Neural cell (in vitro differentiated cells): ENCODE data around the gene TIGD3. TPM values are rescaled to one million over a fixed set of nuclear protein-coding genes. Genes with fewer than 3 reads are reported as not detected.

Experiments used
- H2AFZ ChIP-seq: fragments of 200-600, 300-800 bp; sonication (generic), shearing (Covaris generic); 2 replicates; pipeline ENCODE4 v1.6.0; 2014; ENCODE audit warnings: low read depth, mild to moderate bottlenecking, antibody characterized with exemption, low read length, moderate library complexity
- H3F3A ChIP-seq: fragments of 200-600 bp; shearing (Covaris generic); 2 replicates; pipeline ENCODE4 v1.6.1; 2016; ENCODE audit warnings: mild to moderate bottlenecking, moderate library complexity, mixed read lengths, antibody characterized with exemption, low read length; ENCODE audit not compliant: insufficient read depth, poor library complexity, severe bottlenecking
- H3K27ac ChIP-seq: fragments of 200-600, 300-800 bp; sonication (generic), shearing (Covaris generic); 2 replicates; pipeline ENCODE4 v1.5.1; 2014; ENCODE audit warnings: mild to moderate bottlenecking, low read length, moderate library complexity
- H3K27me3 ChIP-seq: fragments of 300-800, 200-600 bp; sonication (generic), shearing (Covaris generic); 2 replicates; pipeline ENCODE4 v1.6.0; 2014; ENCODE audit warnings: mild to moderate bottlenecking, low read depth, low read length, moderate library complexity; ENCODE audit not compliant: insufficient read depth
- H3K36me3 ChIP-seq: fragments of 300-800, 200-600 bp; sonication (generic), shearing (Covaris generic); 2 replicates; pipeline ENCODE4 v1.5.1; 2014; ENCODE audit warnings: mild to moderate bottlenecking, antibody characterized with exemption, low read length, moderate library complexity; ENCODE audit not compliant: insufficient read depth
- H3K4me2 ChIP-seq: fragments of 300-800, 200-600 bp; sonication (generic), shearing (Covaris generic); 2 replicates; pipeline ENCODE4 v1.6.0; 2014; ENCODE audit warnings: mild to moderate bottlenecking, low read length
- H3K4me3 ChIP-seq: fragments of 300-800, 200-600 bp; sonication (generic), shearing (Covaris generic); 2 replicates; pipeline ENCODE4 v1.5.1; 2014; ENCODE audit warnings: mild to moderate bottlenecking, low read length, moderate library complexity
- H3K79me2 ChIP-seq: fragments of 200-600 bp; shearing (Covaris generic); replicated peaks from 2 replicates; pipeline ENCODE4 v1.6.0; 2014; ENCODE audit warnings: mild to moderate bottlenecking, low read length, moderate library complexity; ENCODE audit not compliant: insufficient read depth
- H3K9ac ChIP-seq: fragments of 300-800, 200-600 bp; sonication (generic), shearing (Covaris generic); 2 replicates; pipeline ENCODE4 v1.6.1; 2016; ENCODE audit warnings: mild to moderate bottlenecking, low read length, mixed read lengths
- H3K9me2 ChIP-seq: fragments of 200-600 bp; shearing (Covaris generic); 2 replicates; pipeline ENCODE4 v1.6.1; 2016; ENCODE audit warnings: mild to moderate bottlenecking, low read length, mixed read lengths; ENCODE audit not compliant: insufficient read depth
- H3K9me3 ChIP-seq: fragments of 200-600, 300-800 bp; sonication (generic), shearing (Covaris generic); 2 replicates; pipeline ENCODE4 v1.6.1; 2016; ENCODE audit warnings: mild to moderate bottlenecking, mixed run types, low read length, moderate library complexity, mixed read lengths
- H4K20me1 ChIP-seq: fragments of 200-600 bp; shearing (Covaris generic); 2 replicates; pipeline ENCODE4 v1.6.1; 2016; ENCODE audit warnings: mild to moderate bottlenecking, mixed run types; ENCODE audit not compliant: insufficient read depth
- EP300 ChIP-seq: fragments of 450-650 bp; conservative IDR thresholded peaks from 2 replicates; pipeline ENCODE4 v1.6.1; 2014; ENCODE audit warnings: antibody characterized with exemption, mild to moderate bottlenecking, moderate library complexity; ENCODE audit not compliant: poor library complexity, severe bottlenecking
- EZH2 ChIP-seq: fragments of 200-600, 300-800 bp; shearing (Covaris generic), sonication (generic); IDR thresholded peaks from 2 replicates; pipeline ENCODE4 v1.6.1; 2014; ENCODE audit warnings: antibody characterized with exemption, low read length, borderline replicate concordance, mild to moderate bottlenecking; ENCODE audit not compliant: insufficient read depth, poor library complexity, severe bottlenecking
- MXI1 ChIP-seq: fragments of 450-650 bp; conservative IDR thresholded peaks from 2 replicates; pipeline ENCODE4 v1.6.1; 2014; ENCODE audit warnings: antibody characterized with exemption, mild to moderate bottlenecking; ENCODE audit not compliant: poor library complexity, severe bottlenecking
- POLR2AphosphoS5 ChIP-seq: IDR thresholded peaks from 2 replicates; pipeline ENCODE4 v1.6.1; 2012
- RAD21 ChIP-seq: fragments of 450-650 bp; conservative IDR thresholded peaks from 2 replicates; pipeline ENCODE4 v1.6.1; 2014; ENCODE audit warnings: antibody characterized with exemption, mild to moderate bottlenecking, moderate library complexity
- REST ChIP-seq: IDR thresholded peaks from 2 replicates; pipeline ENCODE4 v1.6.1; 2012; ENCODE audit warnings: borderline replicate concordance
- SMC3 ChIP-seq: fragments of 450-650 bp; conservative IDR thresholded peaks from 2 replicates; pipeline ENCODE4 v1.6.1; 2014; ENCODE audit warnings: antibody characterized with exemption, mild to moderate bottlenecking, moderate library complexity; ENCODE audit not compliant: poor library complexity
- TAF1 ChIP-seq: IDR thresholded peaks from 2 replicates; pipeline ENCODE4 v1.6.1; 2012; ENCODE audit warnings: low read depth
- polyA plus RNA-seq: library from polyadenylated mRNA; depleted of rRNA; stranded (reverse); fragments of >200 nt; gene quantifications from 2 replicates; pipeline ENCODE4 v1.2.3, GENCODE V29; 2014
- TF ChIP-seq, protein P1 (sequence below): fragments of 450-650 bp; IDR thresholded peaks from 2 replicates; pipeline ENCODE4 v1.5.1; 2014; ENCODE audit warnings: antibody characterized with exemption, mild to moderate bottlenecking, moderate library complexity; ENCODE audit not compliant: poor library complexity, severe bottlenecking

The TIGD3 gene
- polyA plus RNA-seq, 1 donor from 2014 or later, result 16.1 TPM

- H3F3A ChIP-seq, result no peaks in the 10 kb centered on the region
- peak overlapping the region; percentile 86 for H3K27ac ChIP-seq
- H3K36me3 ChIP-seq, result no peaks in the 10 kb centered on the region
- peak overlapping the region; percentile 94 for H3K4me2 ChIP-seq
- peak overlapping the region; percentile 92 for H3K9ac ChIP-seq
- no peak overlapping the region for H2AFZ ChIP-seq
- peak overlapping the region; percentile 95 for H3K4me3 ChIP-seq
- H3K27me3 ChIP-seq, result no peaks in the 10 kb centered on the region
- peaks cover 57% of the 10 kb centered on the region for H3K79me2 ChIP-seq
- no peaks in the 10 kb centered on the region for H3K9me2 ChIP-seq
- peaks cover 1% of the 10 kb centered on the region for H4K20me1 ChIP-seq
- peak; percentile 15 for TF ChIP-seq TAF1
- peak; percentile 29 for TF ChIP-seq POLR2AphosphoS5
- TF ChIP-seq REST, result peak; percentile 37
- TF ChIP-seq EZH2, result no peak
- H3K9me3 ChIP-seq, result no peaks in the 10 kb centered on the region
Observed at GRCh38 chr11:65334696-65335295, 19.8 kb upstream of the TIGD3 start.

- Histone ChIP-seq H3K9ac (no peak overlapping the region), H3K36me3 (no peaks in the 10 kb centered on the region), H3K27ac (no peak overlapping the region), H3K4me2 (no peak overlapping the region), H3K4me3 (peak overlapping the region; percentile 31), H3F3A (no peaks in the 10 kb centered on the region), H3K27me3 (no peaks in the 10 kb centered on the region), H2AFZ (no peak overlapping the region), H4K20me1 (peaks cover 4% of the 10 kb centered on the region), H3K79me2 (peaks cover 66% of the 10 kb centered on the region), H3K9me3 (no peaks in the 10 kb centered on the region), H3K9me2 (no peaks in the 10 kb centered on the region)
- TF ChIP-seq SMC3, result no peak
- no peak for TF ChIP-seq EZH2
- TF ChIP-seq MXI1, result no peak
- no peak for TF ChIP-seq RAD21
- TF ChIP-seq REST, result no peak
- TF ChIP-seq, protein P1, sequence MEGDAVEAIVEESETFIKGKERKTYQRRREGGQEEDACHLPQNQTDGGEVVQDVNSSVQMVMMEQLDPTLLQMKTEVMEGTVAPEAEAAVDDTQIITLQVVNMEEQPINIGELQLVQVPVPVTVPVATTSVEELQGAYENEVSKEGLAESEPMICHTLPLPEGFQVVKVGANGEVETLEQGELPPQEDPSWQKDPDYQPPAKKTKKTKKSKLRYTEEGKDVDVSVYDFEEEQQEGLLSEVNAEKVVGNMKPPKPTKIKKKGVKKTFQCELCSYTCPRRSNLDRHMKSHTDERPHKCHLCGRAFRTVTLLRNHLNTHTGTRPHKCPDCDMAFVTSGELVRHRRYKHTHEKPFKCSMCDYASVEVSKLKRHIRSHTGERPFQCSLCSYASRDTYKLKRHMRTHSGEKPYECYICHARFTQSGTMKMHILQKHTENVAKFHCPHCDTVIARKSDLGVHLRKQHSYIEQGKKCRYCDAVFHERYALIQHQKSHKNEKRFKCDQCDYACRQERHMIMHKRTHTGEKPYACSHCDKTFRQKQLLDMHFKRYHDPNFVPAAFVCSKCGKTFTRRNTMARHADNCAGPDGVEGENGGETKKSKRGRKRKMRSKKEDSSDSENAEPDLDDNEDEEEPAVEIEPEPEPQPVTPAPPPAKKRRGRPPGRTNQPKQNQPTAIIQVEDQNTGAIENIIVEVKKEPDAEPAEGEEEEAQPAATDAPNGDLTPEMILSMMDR, result no peak
- no peak for TF ChIP-seq EP300
- no peak for TF ChIP-seq TAF1
- no peak for TF ChIP-seq POLR2AphosphoS5
Observed at GRCh38 chr11:65338676-65339075, 15.9 kb upstream of the TIGD3 start.
